H9 (cell line): ENCODE results near the gene TKFC. TPM values are rescaled to one million over a fixed set of nuclear protein-coding genes. Genes with fewer than 3 reads are reported as not detected.

ENCODE experiments used
- DNase-seq: peaks from one replicate; pipeline ENCODE4 v3.0.0-alpha.2; 2017
- H2AFZ ChIP-seq: one replicate; pipeline ENCODE4 v1.6.1; 2013; ENCODE audit warnings: mild to moderate bottlenecking, low read length, control low read depth, moderate library complexity
- H2AK5ac ChIP-seq: 2 replicates; pipeline ENCODE4 v1.6.1; 2013; ENCODE audit warnings: low read length, control low read depth, mixed read lengths; ENCODE audit not compliant: insufficient read length
- H2BK120ac ChIP-seq: one replicate; pipeline ENCODE4 v1.6.1; 2013; ENCODE audit warnings: low read depth, mild to moderate bottlenecking, low read length, control low read depth, inconsistent platforms; ENCODE audit not compliant: poor library complexity, severe bottlenecking
- H2BK12ac ChIP-seq: 2 replicates; pipeline ENCODE4 v1.6.1; 2013; ENCODE audit warnings: low read length, control low read depth, mixed read lengths, low read depth; ENCODE audit not compliant: insufficient read length
- H2BK15ac ChIP-seq: 2 replicates; pipeline ENCODE4 v1.6.1; 2013; ENCODE audit warnings: low read depth, low read length, control low read depth
- H2BK20ac ChIP-seq: one replicate; pipeline ENCODE4 v1.6.1; 2013; ENCODE audit warnings: low read depth, mild to moderate bottlenecking, low read length, control low read depth, inconsistent platforms; ENCODE audit not compliant: poor library complexity, severe bottlenecking
- H2BK5ac ChIP-seq: 2 replicates; pipeline ENCODE4 v1.6.1; 2013; ENCODE audit warnings: low read length, control low read depth, mixed read lengths; ENCODE audit not compliant: insufficient read length
- H3K14ac ChIP-seq: 2 replicates; pipeline ENCODE4 v1.6.1; 2013; ENCODE audit warnings: low read length, control low read depth; ENCODE audit not compliant: insufficient read depth
- H3K18ac ChIP-seq: 2 replicates; pipeline ENCODE4 v1.6.1; 2013; ENCODE audit warnings: low read depth, mild to moderate bottlenecking, mixed read lengths, low read length, control low read depth; ENCODE audit not compliant: insufficient read length
- H3K23ac ChIP-seq: 2 replicates; pipeline ENCODE4 v1.6.1; 2013; ENCODE audit warnings: low read length, control low read depth, mixed read lengths, low read depth; ENCODE audit not compliant: insufficient read length
- H3K23me2 ChIP-seq: 2 replicates; pipeline ENCODE4 v1.6.1; 2013; ENCODE audit warnings: low read depth, mild to moderate bottlenecking, mixed read lengths, low read length, control low read depth; ENCODE audit not compliant: insufficient read length, poor library complexity, severe bottlenecking
- H3K27ac ChIP-seq: 2 replicates; pipeline ENCODE4 v1.5.1; 2013; ENCODE audit warnings: low read length, control low read depth, mixed read lengths, low read depth; ENCODE audit not compliant: insufficient read length
- H3K27me3 ChIP-seq: 2 replicates; pipeline ENCODE4 v1.6.1; 2013; ENCODE audit warnings: low read length, control low read depth, inconsistent platforms; ENCODE audit not compliant: insufficient read depth
- H3K4ac ChIP-seq: 2 replicates; pipeline ENCODE4 v1.6.1; 2013; ENCODE audit warnings: low read depth, mild to moderate bottlenecking, control low read depth, inconsistent platforms, low read length, moderate library complexity
- H3K4me1 ChIP-seq: 2 replicates; pipeline ENCODE4 v1.6.1; 2013; ENCODE audit warnings: low read length, control low read depth, inconsistent platforms; ENCODE audit not compliant: insufficient read depth
- H3K4me2 ChIP-seq: 2 replicates; pipeline ENCODE4 v1.6.1; 2013; ENCODE audit warnings: low read length, control low read depth, mixed read lengths; ENCODE audit not compliant: insufficient read length, insufficient read depth
- H3K56ac ChIP-seq: 2 replicates; pipeline ENCODE4 v1.6.1; 2013; ENCODE audit warnings: low read depth, mild to moderate bottlenecking, mixed read lengths, low read length, control low read depth; ENCODE audit not compliant: insufficient read length
- H3K79me1 ChIP-seq: 2 replicates; pipeline ENCODE4 v1.6.1; 2013; ENCODE audit warnings: low read depth, mild to moderate bottlenecking, moderate library complexity, low read length, control low read depth, inconsistent platforms; ENCODE audit not compliant: insufficient read depth, poor library complexity, severe bottlenecking
- H3K79me2 ChIP-seq: 2 replicates; pipeline ENCODE4 v1.6.1; 2013; ENCODE audit warnings: low read length, control low read depth, inconsistent platforms; ENCODE audit not compliant: insufficient read depth
- H3K9ac ChIP-seq: 2 replicates; pipeline ENCODE4 v1.6.1; 2013; ENCODE audit warnings: low read length, control low read depth, mixed read lengths; ENCODE audit not compliant: insufficient read length; ENCODE audit errors: extremely low read depth
- H3K9me3 ChIP-seq: one replicate; pipeline ENCODE4 v1.6.1; 2013; ENCODE audit warnings: low read depth, low read length, inconsistent platforms; ENCODE audit not compliant: control insufficient read depth
- H3T11ph ChIP-seq: one replicate; pipeline ENCODE4 v1.6.1; 2013; ENCODE audit warnings: mild to moderate bottlenecking, low read length, control low read depth, inconsistent platforms
- H4K20me1 ChIP-seq: one replicate; pipeline ENCODE4 v1.6.1; 2013; ENCODE audit not compliant: control insufficient read depth, insufficient read length, insufficient read depth
- H4K5ac ChIP-seq: 2 replicates; pipeline ENCODE4 v1.6.1; 2013; ENCODE audit warnings: low read depth, mild to moderate bottlenecking, mixed read lengths, low read length, control low read depth; ENCODE audit not compliant: insufficient read length
- H4K8ac ChIP-seq: replicated peaks from 2 replicates; pipeline ENCODE4 v1.6.1; 2013; ENCODE audit warnings: low read length, control low read depth, mixed read lengths, low read depth; ENCODE audit not compliant: insufficient read length
- H4K91ac ChIP-seq: 2 replicates; pipeline ENCODE4 v1.6.1; 2013; ENCODE audit warnings: low read depth, mild to moderate bottlenecking, moderate library complexity, mixed read lengths, low read length, control low read depth; ENCODE audit not compliant: insufficient read length
- H3K27ac Mint-ChIP-seq, 3 experiments: 2 replicates in 2 of 3; 3 replicates in 1 of 3; pipeline ENCODE4 v1.8.0; 2020 to 2021; ENCODE audit warnings: mixed read lengths in 3 of 3, mild to moderate bottlenecking in 1 of 3, moderate library complexity in 1 of 3
- H3K27me3 Mint-ChIP-seq: 2 replicates; pipeline ENCODE4 v1.8.0; 2021; ENCODE audit warnings: low read depth, mild to moderate bottlenecking, moderate library complexity, mixed read lengths
- H3K36me3 Mint-ChIP-seq, 3 experiments: 2 replicates in 2 of 3; 3 replicates in 1 of 3; pipeline ENCODE4 v1.8.0; 2020 to 2021; ENCODE audit warnings: low read depth in 3 of 3, mixed read lengths in 3 of 3; ENCODE audit not compliant: insufficient read depth in 1 of 3
- H3K4me1 Mint-ChIP-seq, 2 experiments: 2 replicates each; pipeline ENCODE4 v1.8.0; 2020; ENCODE audit warnings: mixed read lengths in 2 of 2
- H3K4me3 Mint-ChIP-seq, 2 experiments: 2 replicates in 1 of 2; 3 replicates in 1 of 2; pipeline ENCODE4 v1.8.0; 2020 to 2021; ENCODE audit warnings: mild to moderate bottlenecking in 2 of 2, mixed read lengths in 2 of 2, moderate library complexity in 1 of 2
- H3K9me3 Mint-ChIP-seq, 2 experiments: 2 replicates in 1 of 2; 3 replicates in 1 of 2; pipeline ENCODE4 v1.8.0; 2020; ENCODE audit warnings: mild to moderate bottlenecking in 2 of 2, mixed read lengths in 2 of 2, moderate library complexity in 1 of 2
- WGBS: extraction: QIAGEN DNeasy Blood & Tissue Kit; methylation state at CpG from one replicate; pipeline ENCODE4 v1.1.7; 2013; ENCODE audit warnings: missing lambda C conversion rate, low lambda C conversion rate, mixed read lengths; ENCODE audit not compliant: insufficient read length; ENCODE audit errors: extremely low coverage; 5-methylcytosine and 5-hydroxymethylcytosine counted together
- total RNA-seq: library from RNA; stranded (reverse); gene quantifications from 2 replicates; pipeline ENCODE4 v1.2.1, GENCODE V29; 2021
- TF ChIP-seq, protein P1 (sequence below): fragments of 200-600 bp; sonication (generic); conservative IDR thresholded peaks from 3 replicates; pipeline ENCODE4 v1.8.0; 2021; ENCODE audit warnings: antibody characterized with exemption, mild to moderate bottlenecking

The TKFC gene
- total RNA-seq, 1 experiment from 2014 or later, result 59.0 TPM

DNA sequence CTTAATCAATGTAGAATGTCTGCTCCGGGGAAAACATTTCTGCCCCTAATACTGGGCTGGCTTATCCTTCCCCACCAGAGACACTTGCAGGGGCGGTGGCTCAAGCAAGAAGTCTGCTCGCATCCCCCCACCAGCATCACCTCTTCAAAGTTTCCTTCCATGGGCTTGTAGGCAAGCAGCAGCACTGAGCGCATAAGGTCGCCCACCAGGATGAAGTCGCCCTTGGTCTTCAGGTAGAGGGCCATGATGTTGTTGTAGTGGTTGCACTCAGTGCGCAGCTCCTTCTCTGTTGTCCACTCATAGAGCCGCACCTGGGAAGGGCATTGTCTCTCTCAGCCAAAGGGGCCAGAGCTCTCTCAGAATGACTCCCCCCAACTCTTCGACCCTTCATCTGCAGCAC is 29.3 kb upstream of the TKFC start:
- Histone ChIP-seq H3K79me1 (no peaks in the 10 kb centered on the region), H3K79me2 (no peaks in the 10 kb centered on the region), H3K4me1 (no peaks in the 10 kb centered on the region), H3K56ac (no peak overlapping the region), H3K27me3 (no peaks in the 10 kb centered on the region), H2BK120ac (no peak overlapping the region), H2BK20ac (no peak overlapping the region), H2BK12ac (no peak overlapping the region), H2AK5ac (no peak overlapping the region), H3K18ac (no peak overlapping the region), H2BK5ac (no peak overlapping the region), H3K4ac (no peak overlapping the region), H3K14ac (no peak overlapping the region), H3K9me3 (no peaks in the 10 kb centered on the region), H3K4me2 (no peak overlapping the region), H3T11ph (no peak overlapping the region), H2AFZ (no peak overlapping the region), H4K20me1 (no peaks in the 10 kb centered on the region), H3K23me2 (no peaks in the 10 kb centered on the region), H4K91ac (no peak overlapping the region), H3K27ac (no peak overlapping the region), H4K8ac (no peak overlapping the region), H3K9ac (no peak overlapping the region), H4K5ac (no peak overlapping the region), H2BK15ac (no peak overlapping the region), H3K23ac (no peak overlapping the region)
- H3K27ac Mint-ChIP-seq, result no peak overlapping the region
- H3K27me3 Mint-ChIP-seq, result no peaks in the 10 kb centered on the region
- DNase-seq, result no peak
- peaks cover 4% of the 10 kb centered on the region in 2 experiments for H3K4me1 Mint-ChIP-seq
- WGBS, result no CpG with 5 or more reads among the region's 9 CpGs
- H3K4me3 Mint-ChIP-seq, result no peak overlapping the region
- no peaks in the 10 kb centered on the region for H3K9me3 Mint-ChIP-seq
- peaks cover 31 to 68% (median 49%) of the 10 kb centered on the region in 3 experiments; a peak in 6 of 7 replicates for H3K36me3 Mint-ChIP-seq
- TF ChIP-seq, protein P1, sequence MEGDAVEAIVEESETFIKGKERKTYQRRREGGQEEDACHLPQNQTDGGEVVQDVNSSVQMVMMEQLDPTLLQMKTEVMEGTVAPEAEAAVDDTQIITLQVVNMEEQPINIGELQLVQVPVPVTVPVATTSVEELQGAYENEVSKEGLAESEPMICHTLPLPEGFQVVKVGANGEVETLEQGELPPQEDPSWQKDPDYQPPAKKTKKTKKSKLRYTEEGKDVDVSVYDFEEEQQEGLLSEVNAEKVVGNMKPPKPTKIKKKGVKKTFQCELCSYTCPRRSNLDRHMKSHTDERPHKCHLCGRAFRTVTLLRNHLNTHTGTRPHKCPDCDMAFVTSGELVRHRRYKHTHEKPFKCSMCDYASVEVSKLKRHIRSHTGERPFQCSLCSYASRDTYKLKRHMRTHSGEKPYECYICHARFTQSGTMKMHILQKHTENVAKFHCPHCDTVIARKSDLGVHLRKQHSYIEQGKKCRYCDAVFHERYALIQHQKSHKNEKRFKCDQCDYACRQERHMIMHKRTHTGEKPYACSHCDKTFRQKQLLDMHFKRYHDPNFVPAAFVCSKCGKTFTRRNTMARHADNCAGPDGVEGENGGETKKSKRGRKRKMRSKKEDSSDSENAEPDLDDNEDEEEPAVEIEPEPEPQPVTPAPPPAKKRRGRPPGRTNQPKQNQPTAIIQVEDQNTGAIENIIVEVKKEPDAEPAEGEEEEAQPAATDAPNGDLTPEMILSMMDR, result no peak
